ENCODE measurements around the gene PSME3. TPM values are rescaled to one million over a fixed set of nuclear protein-coding genes. Genes with fewer than 3 reads are reported as not detected.
A peak's percentile ranks its signal among the peaks of the same experiment; 100 is the strongest.

PSME3 gene
- total RNA-seq, 2 donors from 2014 or later, result 153 to 178 TPM

GRCh38 chr17:42832213-42832933, 824 bp upstream of the PSME3 start:
- Histone ChIP-seq H3K27ac (ENCODE audit: low read depth, low read length) (no peak overlapping the region), H3K4me1 (ENCODE audit: control insufficient read depth, insufficient read depth, low read length) (no peaks in the 10 kb centered on the region), H3K4me3 (ENCODE audit: low read length) (peak overlapping the region; percentile 94), H3K9ac (ENCODE audit: extremely low read depth, low read length, poor library complexity, severe bottlenecking) (peak overlapping the region; percentile 89), H3K36me3 (ENCODE audit: control insufficient read depth, insufficient read depth, low read length) (peaks cover 25% of the 10 kb centered on the region), H3K27me3 (ENCODE audit: control insufficient read depth, insufficient read depth, low read length, poor library complexity, severe bottlenecking) (peaks cover 20% of the 10 kb centered on the region), H3K9me3 (ENCODE audit: control insufficient read depth, low read length) (no peaks in the 10 kb centered on the region)
- peak overlapping the region; percentile 94 for H3K4me3 Mint-ChIP-seq
- peaks cover 18% of the 10 kb centered on the region for H3K27me3 Mint-ChIP-seq (ENCODE audit: insufficient read depth)
- peaks cover 17% of the 10 kb centered on the region for H3K4me1 Mint-ChIP-seq
- no peak for DNase-seq
- WGBS, 2 experiments (ENCODE audit: insufficient coverage in 1 of 2, insufficient read length in 1 of 2), result 58 to 63% methylated on average over 9 of the region's 9 CpGs
- no peak for TF ChIP-seq CTCF (conservative IDR thresholded peaks at IDR 0.05)
- H3K36me3 Mint-ChIP-seq (ENCODE audit: low read depth), result peaks cover 22% of the 10 kb centered on the region
- H3K9me3 Mint-ChIP-seq, result no peaks in the 10 kb centered on the region
- peak overlapping the region; percentile 99 for H3K27ac Mint-ChIP-seq

- Histone ChIP-seq H3K4me3 (ENCODE audit: low read length) (peak overlapping the region; percentile 94), H3K36me3 (ENCODE audit: control insufficient read depth, insufficient read depth, low read length) (peaks cover 40% of the 10 kb centered on the region), H3K27me3 (ENCODE audit: control insufficient read depth, insufficient read depth, low read length, poor library complexity, severe bottlenecking) (peaks cover 4% of the 10 kb centered on the region), H3K27ac (ENCODE audit: low read depth, low read length) (peak overlapping the region; percentile 71), H3K4me1 (ENCODE audit: control insufficient read depth, insufficient read depth, low read length) (no peaks in the 10 kb centered on the region), H3K9ac (ENCODE audit: extremely low read depth, low read length, poor library complexity, severe bottlenecking) (peak overlapping the region; percentile 89), H3K9me3 (ENCODE audit: control insufficient read depth, low read length) (no peaks in the 10 kb centered on the region)
- DNase-seq, result no peak
- WGBS, 2 experiments (ENCODE audit: insufficient coverage in 1 of 2, insufficient read length in 1 of 2), result 7% methylated on average over 5 to 18 of the region's 18 CpGs
- Mint-ChIP-seq H3K9me3 (no peaks in the 10 kb centered on the region), H3K27me3 (ENCODE audit: insufficient read depth) (peaks cover 5% of the 10 kb centered on the region), H3K27ac (peak overlapping the region; percentile 99), H3K4me3 (peak overlapping the region; percentile 94), H3K36me3 (ENCODE audit: low read depth) (peaks cover 34% of the 10 kb centered on the region), H3K4me1 (peaks cover 17% of the 10 kb centered on the region)
- no peak for TF ChIP-seq CTCF (conservative IDR thresholded peaks at IDR 0.05)
Observed at GRCh38 chr17:42833767-42834422, 698 bp downstream of the PSME3 start.

GRCh38 chr17:42835732-42836131, 2.5 kb downstream of the PSME3 start:
- H3K9me3 ChIP-seq (ENCODE audit: control insufficient read depth, low read length), result no peaks in the 10 kb centered on the region
- Mint-ChIP-seq H3K27me3 (ENCODE audit: insufficient read depth) (no peaks in the 10 kb centered on the region), H3K27ac (no peak overlapping the region), H3K4me1 (peaks cover 17% of the 10 kb centered on the region), H3K36me3 (ENCODE audit: low read depth) (peaks cover 47% of the 10 kb centered on the region), H3K9me3 (no peaks in the 10 kb centered on the region), H3K4me3 (no peak overlapping the region)
- peaks cover 52% of the 10 kb centered on the region for H3K36me3 ChIP-seq (ENCODE audit: control insufficient read depth, insufficient read depth, low read length)
- no peak overlapping the region for H3K27ac ChIP-seq (ENCODE audit: low read depth, low read length)
- H3K4me1 ChIP-seq (ENCODE audit: control insufficient read depth, insufficient read depth, low read length), result no peaks in the 10 kb centered on the region
- no peak for TF ChIP-seq CTCF (conservative IDR thresholded peaks at IDR 0.05)
- 97 to 100% methylated on average over 2 to 6 of the region's 6 CpGs for WGBS, 2 experiments (ENCODE audit: insufficient coverage in 1 of 2, insufficient read length in 1 of 2)
- no peaks in the 10 kb centered on the region for H3K27me3 ChIP-seq (ENCODE audit: control insufficient read depth, insufficient read depth, low read length, poor library complexity, severe bottlenecking)
- no peak overlapping the region for H3K4me3 ChIP-seq (ENCODE audit: low read length)
- DNase-seq, result no peak
- H3K9ac ChIP-seq (ENCODE audit: extremely low read depth, low read length, poor library complexity, severe bottlenecking), result no peak overlapping the region
